Left colon (tissue), 2 donors: Measurements from ENCODE around the gene MDFIC2. TPM values are rescaled to one million over a fixed set of nuclear protein-coding genes. Genes with fewer than 3 reads are reported as not detected.
"Not testable (repeated sequence)": the region's sequence is repeated elsewhere in the genome, so short reads cannot be mapped to it uniquely, and the experiment has no call there.

Experiments
- ATAC-seq: fragments of 200-7000 bp; cut with Tn5 transposase; one replicate; pipeline ENCODE4 v1.9.1; 2020; ENCODE audit warnings: mild to moderate bottlenecking, moderate library complexity
- DNase-seq, 2 donors: peaks; one replicate each; pipeline ENCODE4 v3.0.0-alpha.2; 2020
- intact Hi-C, 2 donors: fragments of 100-400 bp; cut with DNase I in 1 of 2; cut with micrococcal nuclease in 1 of 2; formaldehyde crosslinking; loops; one replicate each; pipeline versions ENCODE4 v1.11.2 to v1.14.0; 2022; cut with DNase I, micrococcal nuclease
- total RNA-seq, 2 donors: library from RNA; stranded (reverse); fragmentation: NEBNext Ultra II Directional; extraction: Animal tissue kit (Norgen Biotek cat#: 25700); gene quantifications; one replicate each; pipeline ENCODE4 v1.2.1, GENCODE V29; 2021
- donor health status: DM: no; HTN: no; CAD: no.
- donor health status: DM: yes; HTN: yes; CAD: no.

Gene MDFIC2
- total RNA-seq, 2 donors from 2014 or later = not detected

DNA sequence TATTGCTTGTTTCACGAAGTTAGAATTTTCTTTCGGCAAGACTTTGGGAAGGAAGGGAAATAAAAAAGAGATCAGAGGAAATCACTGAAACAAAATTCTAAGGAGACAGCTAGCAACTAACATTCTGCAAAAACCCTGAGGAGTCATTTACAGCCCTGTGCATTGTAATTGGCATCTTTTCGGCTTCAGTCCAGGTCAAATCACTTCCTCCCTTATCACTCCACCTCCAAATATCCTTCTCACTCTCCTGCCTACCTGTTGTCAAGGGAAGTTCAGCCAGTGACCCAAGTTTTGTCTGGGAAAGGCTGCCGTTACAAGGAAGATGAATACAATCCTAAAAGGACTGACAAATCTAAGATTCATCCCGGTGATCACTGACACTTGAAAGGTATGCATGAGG is 39.6 kb downstream of the MDFIC2 start:
- intact Hi-C loops = no loop called here
- DNase-seq (no peak), ATAC-seq (peak; percentile 79)

DNA sequence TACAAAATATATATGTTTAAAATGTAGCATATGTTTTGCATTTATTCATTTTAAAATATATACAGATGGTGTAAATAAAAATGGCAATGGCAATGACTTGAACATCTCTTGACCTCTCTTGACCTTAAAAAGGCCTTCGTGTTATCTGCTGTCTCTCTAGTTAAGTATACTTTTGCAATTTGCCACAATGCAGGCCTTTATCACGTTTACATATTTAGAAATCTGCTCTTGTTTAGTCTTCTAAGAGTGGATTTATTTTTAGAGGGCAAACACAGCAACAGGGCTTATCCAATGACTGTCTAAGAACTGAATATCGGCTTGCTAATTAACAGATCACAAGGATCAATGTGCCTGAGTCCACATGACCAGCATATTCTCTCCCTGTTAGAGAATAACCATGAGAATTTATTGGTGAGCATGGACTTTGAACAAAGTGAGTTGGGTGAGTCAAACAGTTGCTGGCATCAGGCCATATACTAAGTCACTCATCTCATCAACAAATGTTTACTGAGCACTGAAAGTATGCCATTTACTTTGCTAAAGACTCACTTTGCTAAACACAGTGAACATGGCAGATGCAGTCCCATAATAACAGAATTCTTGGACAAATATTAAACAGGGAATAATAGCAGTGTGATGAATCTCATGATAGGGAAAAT is 48.2 kb downstream of the MDFIC2 start:
- DNase-seq = peak; percentile 19 to 29
- intact Hi-C loops = no loop called here
- peak; percentile 99 for ATAC-seq

DNA sequence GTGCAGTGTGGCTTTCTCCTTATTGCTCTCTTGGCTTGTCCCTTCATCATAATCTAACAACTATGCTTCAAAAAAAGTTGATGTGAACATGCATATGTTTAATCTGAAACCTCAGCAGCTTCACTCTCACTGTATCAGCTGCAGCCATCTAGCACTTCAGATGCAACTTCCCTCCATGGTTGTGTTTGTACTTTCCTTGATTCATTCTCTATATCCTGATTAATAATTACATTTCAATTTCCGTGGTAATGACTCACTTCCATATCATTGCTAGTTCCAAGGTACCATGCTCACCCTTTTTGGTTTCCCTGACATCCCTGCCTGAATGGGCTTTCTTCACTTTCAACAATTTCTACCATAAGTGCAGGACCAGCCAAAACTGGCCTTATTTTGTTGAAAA is 51.2 kb downstream of the MDFIC2 start:
- intact Hi-C loops = no loop called here
- no peak for DNase-seq
- ATAC-seq = no peak

DNA sequence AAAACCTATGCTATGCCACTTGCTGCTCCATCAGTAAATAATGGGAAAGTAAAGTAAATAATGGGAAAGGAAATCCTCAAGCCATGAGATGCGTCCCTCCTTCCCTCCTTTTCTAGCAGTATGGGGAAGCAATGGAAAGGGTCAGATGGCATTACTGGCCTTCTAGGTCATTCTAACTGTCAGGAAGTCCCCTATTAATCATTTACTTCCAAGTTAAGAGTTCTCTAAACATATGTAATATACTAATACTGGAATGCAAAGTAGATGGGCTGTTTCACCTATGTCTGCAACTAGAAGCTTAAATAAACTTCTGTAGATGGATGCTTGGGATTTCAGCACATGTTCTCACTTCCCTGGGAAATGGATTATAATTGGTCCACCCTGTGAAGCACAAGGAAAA is 55.9 kb downstream of the MDFIC2 start:
- DNase-seq (no peak), ATAC-seq (no peak)
- intact Hi-C loops = no loop called here

DNA sequence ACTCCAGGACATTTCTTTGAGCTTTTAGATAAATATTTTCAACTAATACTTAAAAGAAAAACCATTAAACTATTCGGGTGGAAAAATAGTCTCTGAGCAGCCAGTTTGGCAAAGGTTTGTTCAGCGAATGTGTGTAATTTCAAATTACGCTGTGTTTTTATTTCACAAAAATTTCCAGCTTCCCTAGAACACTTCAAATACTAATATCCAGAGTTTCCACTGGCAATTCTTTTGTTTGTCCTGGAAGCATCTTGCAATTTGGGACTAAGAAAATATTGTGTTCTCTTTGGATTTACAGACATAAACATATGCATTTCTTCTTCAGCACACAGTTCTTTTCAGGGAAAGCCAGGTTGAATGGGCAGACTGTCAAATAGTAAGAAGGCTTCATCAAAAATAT is 61.9 kb downstream of the MDFIC2 start:
- DNase-seq = no peak
- ATAC-seq = no peak
- intact Hi-C loops = no loop called here

DNA sequence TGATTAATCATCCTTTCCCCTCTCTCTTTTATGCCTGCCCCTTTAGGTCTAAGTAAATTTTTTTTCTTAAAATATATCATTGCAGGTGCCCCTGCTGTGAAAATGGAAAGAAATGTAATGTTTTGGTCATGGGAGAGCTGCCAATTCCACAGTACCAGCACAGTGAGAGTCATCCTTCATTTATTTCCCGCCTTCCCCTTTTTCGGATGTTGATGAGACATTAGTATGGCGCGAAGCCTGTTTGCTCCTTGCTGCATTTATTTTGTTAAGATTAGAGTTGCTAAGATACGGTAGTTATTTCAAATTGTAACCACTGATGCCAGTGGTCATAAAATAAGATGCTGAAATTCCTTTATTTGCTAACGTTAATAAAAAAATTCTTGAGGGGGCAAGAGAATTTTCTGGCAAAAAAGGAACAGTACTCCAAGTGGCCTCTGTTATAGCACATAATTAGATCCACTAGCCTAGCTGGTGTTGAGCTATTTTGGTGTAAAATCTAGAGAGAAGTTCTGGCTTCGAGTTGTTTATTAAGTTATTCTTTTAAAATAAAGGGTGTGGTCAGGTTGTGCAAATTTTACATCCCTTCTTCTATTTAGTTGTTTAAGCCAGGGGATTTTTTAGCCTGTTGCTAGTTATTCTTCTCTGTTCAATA is 62.8 kb downstream of the MDFIC2 start:
- intact Hi-C loops = no loop called here
- DNase-seq (no peak), ATAC-seq (no peak)

DNA sequence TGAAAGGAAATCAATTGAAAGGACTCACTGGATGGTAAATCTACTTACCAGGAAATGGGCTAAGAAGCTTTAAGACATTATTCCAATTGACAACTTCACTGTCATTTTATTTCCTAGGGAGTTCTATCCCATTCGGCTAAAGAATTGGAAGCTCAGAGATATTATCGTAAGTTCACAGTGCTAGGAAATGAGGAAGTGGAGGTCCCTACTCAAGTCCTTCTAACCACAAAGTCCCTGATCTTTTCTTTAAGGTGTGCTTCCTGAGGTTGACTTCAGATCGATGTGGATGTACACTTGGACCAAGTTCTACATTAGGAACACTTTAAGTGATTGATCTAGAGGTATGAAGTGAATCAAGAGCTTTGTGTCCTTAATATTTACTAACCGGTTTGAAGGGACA is 63.6 kb downstream of the MDFIC2 start:
- intact Hi-C loops = no loop called here
- no peak for ATAC-seq
- no peak for DNase-seq

DNA sequence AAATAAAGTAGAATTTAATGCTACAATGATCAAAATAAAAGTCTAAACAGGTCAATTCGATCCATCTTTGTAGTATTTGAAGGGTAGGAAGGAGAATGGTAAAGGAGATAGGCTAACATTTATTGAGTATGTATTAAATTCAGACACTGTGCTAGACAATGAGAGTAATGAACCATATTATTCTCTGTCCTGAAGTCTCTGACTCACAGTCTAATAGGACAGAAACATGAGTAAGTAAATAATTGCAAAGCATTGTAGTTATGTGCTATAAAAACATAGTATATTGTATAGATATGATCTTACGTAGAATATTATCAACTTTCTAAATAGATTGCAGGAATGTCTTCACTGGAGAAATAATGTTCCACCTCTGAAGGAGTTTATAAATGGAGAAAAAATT is 64.5 kb downstream of the MDFIC2 start:
- intact Hi-C loops = no loop called here
- no peak for DNase-seq
- no peak for ATAC-seq

DNA sequence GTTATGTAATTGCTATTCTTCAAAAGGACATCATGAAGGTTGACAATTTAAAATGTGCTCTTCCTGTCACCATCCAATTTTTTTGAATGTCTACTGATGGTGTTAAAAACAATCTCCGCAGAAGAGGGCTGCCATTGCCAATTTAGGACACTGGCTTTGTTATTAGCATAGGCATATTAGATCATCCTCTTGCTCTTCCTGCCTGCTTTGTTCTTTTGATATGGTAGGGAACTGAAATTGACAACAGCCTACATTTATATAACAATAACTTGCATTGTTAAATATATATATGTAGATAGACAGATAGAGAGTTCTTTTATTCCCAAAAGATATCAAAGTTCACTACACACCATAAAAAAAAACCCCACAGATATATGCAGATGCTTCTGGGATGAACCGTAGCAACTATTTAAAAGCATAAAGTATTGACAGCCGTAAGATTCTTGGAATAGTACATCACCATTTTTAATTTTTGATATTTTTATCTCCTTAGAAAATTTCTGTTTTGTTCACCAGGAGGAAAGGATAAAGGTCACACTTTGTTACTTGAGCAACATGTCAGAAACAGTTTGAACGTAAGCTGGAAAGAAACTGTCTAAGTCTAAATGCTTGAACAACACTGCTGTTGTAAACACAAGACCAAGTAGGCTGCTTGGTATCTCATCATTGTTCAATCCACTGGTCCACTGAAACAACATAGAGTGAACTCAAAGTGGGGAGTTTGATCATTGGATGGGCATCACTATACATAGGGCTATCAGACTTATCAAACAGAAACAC is 66.5 kb downstream of the MDFIC2 start:
- DNase-seq (no peak), ATAC-seq (no peak)
- intact Hi-C loops = no loop called here

DNA sequence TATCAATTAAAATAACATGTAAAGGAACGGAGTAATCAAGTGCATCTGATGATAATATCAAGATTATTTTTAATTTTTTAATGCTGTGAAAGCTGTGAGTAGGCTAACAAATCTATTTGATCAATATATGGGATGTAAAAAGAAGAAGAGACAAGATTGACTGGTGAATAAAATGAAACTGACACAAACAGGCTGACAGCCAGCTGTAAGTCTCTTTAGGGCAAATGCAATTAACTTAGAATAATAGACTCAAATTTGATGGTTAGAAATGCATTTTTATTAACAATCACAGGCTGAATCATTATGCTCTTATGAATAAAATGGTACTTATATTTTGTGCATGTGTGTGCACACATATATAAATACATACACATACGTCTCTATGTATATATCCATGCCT is 68.0 kb downstream of the MDFIC2 start:
- intact Hi-C loops = no loop called here
- no peak for DNase-seq
- no peak for ATAC-seq

DNA sequence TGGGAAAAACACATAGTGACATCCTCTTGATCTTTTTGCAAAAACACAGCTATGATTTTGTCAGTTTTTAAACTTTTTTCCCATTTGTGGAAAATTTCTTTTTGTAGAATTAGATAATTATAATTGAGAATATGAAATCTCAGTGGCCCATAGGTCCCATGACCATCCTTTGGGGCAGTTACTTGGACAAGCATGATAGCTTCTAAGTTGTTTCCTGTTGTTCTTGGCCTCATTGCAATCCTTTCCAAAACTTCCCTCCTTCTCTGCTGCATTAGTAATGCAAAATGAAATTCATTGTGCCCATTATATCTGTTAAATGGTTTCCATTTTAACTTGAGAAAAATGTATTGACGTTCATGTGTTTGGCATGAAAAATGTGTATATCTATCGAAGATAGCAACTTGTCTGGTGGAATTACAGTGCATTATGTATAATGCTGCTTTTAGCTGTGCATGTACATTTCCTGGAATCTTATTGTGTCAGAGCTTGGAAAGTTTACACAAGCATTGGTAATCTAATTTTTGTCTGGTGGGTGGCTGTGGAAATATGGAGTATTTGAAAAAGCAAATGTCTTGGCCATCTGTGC is 70.0 kb downstream of the MDFIC2 start:
- intact Hi-C loops = no loop called here

DNA sequence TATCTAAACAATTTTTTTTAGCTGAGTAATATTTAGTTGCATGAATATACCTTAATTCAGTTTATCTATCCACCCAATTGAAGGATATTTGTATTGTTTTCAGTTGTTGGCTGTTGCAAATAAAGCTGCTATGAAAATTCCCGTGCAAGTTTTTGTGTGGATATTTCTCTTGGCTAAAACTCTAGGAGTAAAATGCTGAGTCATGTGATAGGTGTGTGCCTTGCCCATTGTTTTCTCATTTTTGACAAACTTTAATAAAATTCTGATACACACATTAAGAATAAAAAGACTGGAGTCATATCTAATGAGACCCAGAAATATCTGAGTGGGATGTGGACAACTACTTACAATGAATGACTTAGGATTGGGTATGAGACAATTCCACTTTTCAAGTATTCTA is 78.6 kb downstream of the MDFIC2 start:
- no peak for DNase-seq
- ATAC-seq = no peak
- intact Hi-C loops = no loop called here

More for the DNA sequence above, 70.0 kb downstream of the MDFIC2 start:
- no peak for DNase-seq
- no peak for ATAC-seq

DNA sequence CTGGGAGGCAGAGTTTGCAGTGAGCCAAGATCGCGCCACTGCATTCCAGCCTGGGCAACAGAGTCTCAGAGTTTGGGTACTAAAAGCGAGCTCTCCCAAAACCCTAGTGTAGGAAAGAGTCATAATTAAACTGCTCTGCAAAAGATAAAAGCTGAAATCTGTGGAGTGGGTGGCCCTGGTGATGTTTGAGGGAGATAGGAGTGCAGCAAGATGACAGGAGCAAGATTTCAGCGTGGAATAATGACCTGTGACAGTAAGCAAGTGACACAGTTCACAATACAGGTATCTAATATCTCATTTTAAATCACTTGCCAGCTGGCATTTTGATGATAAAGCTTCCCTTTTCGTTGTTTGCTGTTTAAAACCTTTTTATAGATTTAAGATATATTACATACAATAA is 79.3 kb downstream of the MDFIC2 start:
- intact Hi-C loops = no loop called here
- no peak for ATAC-seq
- DNase-seq = no peak

DNA sequence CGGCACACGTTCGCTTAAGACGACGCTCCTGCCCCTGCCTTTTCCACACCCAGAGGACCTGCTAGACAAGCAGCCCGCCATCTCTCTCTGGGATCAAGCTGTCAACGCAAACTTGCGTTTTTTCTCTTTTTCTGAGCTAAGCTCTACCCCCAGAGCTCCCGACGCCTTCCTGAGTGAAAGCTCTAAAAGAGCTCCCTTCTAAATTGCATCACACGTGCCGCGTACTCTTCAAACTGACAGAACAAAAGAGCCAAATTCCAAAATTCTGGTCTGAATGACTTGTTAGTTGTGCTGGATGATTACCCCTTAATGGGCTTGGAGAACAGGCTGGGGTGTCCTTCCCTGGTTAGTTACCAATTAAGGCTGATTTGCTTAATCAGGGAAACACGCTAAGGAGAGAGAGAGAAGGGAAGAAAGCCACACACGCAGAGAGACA is 81.2 kb downstream of the MDFIC2 start:
- intact Hi-C loops = no loop called here
- no peak for ATAC-seq

DNA sequence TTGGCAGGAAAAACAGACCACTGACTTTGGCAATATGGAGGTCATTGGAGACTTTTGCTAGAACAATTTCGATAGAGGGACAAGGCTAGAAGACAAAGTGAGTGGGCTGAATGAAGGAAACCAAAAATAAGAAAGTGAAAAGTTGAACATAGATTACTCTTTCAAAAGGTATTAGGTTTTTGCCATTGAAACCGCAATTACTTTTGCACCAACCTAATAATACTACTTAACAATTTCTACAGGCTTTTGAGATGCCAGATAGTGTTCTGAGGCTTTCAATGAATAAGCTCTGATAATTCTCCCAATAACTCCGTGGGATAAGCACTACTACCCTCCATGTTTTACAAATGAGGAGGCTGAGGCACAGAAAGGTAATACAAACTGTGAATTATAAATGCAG is 85.0 kb downstream of the MDFIC2 start:
- ATAC-seq (no peak), DNase-seq (no peak)
- intact Hi-C loops = no loop called here

More for the DNA sequence above, 81.2 kb downstream of the MDFIC2 start:
- DNase-seq = no peak

DNA sequence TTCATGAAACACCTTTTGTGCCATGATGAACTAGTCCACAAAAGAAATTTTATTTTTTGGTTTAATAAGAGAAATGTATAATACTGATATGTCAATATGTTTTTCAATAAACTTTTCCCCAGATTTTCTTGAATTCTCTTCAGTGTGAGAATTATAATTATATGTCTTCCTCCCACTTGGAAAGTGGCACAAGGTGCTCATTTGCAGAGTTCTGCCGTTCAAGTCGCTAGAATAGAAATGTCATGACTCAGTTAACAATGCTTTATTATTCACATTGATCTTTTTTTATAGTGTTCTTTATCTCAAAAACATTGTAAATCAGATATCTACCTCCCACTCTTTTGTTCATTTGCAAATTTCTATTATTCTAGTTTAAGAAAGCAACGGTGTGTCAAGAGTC is 87.3 kb downstream of the MDFIC2 start:
- ATAC-seq (no peak), DNase-seq (no peak)
- intact Hi-C loops = no loop called here

DNA sequence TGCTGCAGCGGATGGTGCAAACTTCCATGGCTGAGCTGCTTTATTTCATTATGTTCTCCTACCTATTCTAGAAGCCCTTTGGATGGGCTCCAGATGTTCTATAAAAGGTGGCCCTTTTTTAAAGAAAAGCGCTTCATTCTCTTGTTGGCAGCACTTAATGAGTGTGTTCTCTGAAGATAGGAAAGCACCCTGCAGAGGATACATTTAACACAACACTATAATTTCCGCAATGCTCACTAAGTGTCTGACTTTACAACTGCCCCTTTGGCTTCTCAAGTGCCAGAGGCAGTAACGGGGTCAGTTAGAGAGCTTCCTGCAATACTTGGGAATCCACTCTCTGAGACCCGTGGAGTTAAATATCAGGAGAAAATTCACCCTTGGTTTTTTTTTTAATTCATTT is 88.1 kb downstream of the MDFIC2 start:
- intact Hi-C loops = no loop called here
- no peak for ATAC-seq

DNA sequence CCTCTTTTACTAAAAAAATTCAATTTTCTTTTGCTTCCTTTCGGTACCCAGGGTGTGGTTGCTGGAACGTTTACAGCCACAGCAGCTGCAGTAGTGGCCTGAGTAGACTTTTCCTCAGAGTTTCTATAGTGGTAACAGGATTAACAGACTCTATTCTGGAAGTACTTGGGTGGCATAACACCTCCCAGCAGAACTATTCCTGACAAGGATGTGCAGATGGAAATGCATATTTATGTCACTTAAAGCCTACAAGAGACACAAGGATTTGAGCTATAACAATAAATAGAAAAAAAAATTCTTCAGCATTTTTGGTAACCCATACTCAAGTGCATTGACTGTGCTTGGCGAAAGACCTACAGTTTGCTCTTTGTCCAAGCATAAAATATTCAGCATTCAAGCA is 94.0 kb downstream of the MDFIC2 start:
- DNase-seq = no peak
- intact Hi-C loops = no loop called here
- no peak for ATAC-seq

More for the DNA sequence above, 88.1 kb downstream of the MDFIC2 start:
- DNase-seq = no peak

DNA sequence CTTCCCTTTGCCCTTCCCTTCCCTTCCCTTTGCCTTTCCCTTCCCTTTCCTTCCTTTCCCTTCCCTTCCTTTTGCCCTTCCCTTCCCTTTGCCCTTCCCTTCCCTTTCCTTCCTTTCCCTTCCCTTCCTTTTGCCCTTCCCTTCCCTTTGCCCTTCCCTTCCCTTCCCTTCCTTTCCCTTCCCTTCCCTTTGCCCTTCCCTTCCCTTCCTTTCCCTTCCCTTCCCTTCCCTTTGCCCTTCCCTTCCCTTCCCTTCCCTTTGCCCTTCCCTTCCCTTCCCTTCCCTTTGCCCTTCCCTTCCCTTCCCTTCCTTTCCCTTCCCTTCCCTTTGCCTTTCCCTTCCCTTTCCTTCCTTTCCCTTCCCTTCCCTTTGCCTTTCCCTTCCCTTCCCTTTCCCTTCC is 101.2 kb downstream of the MDFIC2 start:
- DNase-seq, ATAC-seq, intact Hi-C loops: not testable (repeated sequence)

DNA sequence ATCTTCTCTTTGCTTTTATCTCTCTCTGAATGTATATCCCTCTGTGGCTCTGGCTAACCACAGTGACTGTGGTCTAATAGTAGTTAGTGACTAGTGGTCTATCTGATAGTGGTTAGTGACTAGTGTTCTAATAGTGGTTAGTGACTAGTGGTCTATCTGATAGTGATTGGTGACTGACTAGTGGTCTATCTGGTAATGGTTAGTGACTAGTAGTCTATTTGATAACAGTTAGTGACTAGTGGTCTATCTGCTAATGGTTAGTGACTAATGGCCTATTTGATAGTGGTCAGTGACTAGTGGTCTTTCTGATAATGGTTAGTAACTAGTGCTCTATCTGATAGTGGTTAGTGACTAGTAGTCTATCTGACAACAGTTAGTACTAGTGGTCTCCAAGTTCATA is 110.5 kb downstream of the MDFIC2 start:
- no peak for DNase-seq
- intact Hi-C loops = no loop called here
- ATAC-seq = no peak
